ENCODE results near the gene CRACDL. TPM values are rescaled to one million over a fixed set of nuclear protein-coding genes. Genes with fewer than 3 reads are reported as not detected.

The CRACDL gene
- total RNA-seq, 4 donors from 2014 or later: 0.94 to 5.8 (median 1.8) TPM

DNA sequence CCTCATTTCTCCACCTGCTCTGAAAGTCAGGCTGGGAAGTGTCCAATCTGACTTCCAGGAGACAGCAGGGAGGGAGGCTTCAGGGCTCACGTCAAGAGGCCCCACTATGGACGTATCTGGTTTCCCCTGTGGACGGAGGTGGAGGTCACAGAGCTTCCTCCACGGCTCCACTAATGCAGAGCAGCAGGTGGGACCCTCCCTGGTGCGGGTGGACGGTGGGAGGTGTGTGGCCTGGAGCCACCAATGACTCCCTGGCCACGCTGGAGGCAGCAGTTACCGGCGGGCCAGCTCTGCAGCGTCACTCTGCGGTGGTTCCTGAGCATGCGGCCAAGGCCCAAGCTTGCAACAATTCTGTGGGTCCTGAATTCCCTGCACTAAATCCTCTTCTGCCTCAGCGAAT lies 9.0 kb downstream of the CRACDL start:
- Histone ChIP-seq H3K4me1 (no peaks in the 10 kb centered on the region), H3K27me3 (peaks cover 12% of the 10 kb centered on the region), H3K27ac (no peak overlapping the region), H3K36me3 (no peaks in the 10 kb centered on the region), H3K9me3 (peaks cover 0 to 6% (median 0%) of the 10 kb centered on the region in 3 donors), H3K4me3 (no peak overlapping the region)
- no peak for ATAC-seq
- TF ChIP-seq POLR2AphosphoS5 (IDR thresholded peaks at IDR 0.05): no peak
- no peak for TF ChIP-seq EP300 (IDR thresholded peaks at IDR 0.05)
- TF ChIP-seq, protein P1, sequence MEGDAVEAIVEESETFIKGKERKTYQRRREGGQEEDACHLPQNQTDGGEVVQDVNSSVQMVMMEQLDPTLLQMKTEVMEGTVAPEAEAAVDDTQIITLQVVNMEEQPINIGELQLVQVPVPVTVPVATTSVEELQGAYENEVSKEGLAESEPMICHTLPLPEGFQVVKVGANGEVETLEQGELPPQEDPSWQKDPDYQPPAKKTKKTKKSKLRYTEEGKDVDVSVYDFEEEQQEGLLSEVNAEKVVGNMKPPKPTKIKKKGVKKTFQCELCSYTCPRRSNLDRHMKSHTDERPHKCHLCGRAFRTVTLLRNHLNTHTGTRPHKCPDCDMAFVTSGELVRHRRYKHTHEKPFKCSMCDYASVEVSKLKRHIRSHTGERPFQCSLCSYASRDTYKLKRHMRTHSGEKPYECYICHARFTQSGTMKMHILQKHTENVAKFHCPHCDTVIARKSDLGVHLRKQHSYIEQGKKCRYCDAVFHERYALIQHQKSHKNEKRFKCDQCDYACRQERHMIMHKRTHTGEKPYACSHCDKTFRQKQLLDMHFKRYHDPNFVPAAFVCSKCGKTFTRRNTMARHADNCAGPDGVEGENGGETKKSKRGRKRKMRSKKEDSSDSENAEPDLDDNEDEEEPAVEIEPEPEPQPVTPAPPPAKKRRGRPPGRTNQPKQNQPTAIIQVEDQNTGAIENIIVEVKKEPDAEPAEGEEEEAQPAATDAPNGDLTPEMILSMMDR (IDR thresholded peaks at IDR 0.05): no peak
- WGBS, 2 donors (ENCODE audit: low coverage in 1 of 2): 93% methylated on average over 5 of the region's 13 CpGs; no CpG with 5 or more reads in 1 of the 2 donors

DNA sequence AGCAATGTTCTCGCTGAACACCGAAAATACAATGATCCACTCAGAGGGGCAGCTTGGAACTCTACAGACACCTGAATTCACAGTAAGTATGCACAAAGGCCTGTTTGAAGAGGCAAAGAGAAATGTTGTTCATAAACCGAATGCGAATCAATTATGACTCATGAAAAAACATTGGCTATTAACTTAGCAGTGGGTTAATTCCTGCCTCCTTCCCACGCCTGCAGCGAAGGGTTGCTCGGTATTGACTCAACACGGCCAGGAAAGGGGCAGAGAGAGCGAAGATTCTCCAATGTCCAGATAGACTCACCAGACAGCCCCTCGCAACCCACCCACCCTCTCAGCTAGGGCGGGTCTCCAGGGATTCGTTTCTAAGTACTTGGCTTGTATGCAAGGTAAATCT lies 9.4 kb downstream of the CRACDL start:
- H3K27ac ChIP-seq: no peak overlapping the region
- ATAC-seq: no peak
- peaks cover 0 to 6% (median 0%) of the 10 kb centered on the region in 3 donors for H3K9me3 ChIP-seq
- no peaks in the 10 kb centered on the region for H3K36me3 ChIP-seq
- H3K4me3 ChIP-seq: no peak overlapping the region
- TF ChIP-seq POLR2A (IDR thresholded peaks at IDR 0.05) (no peak), POLR2AphosphoS5 (IDR thresholded peaks at IDR 0.05) (no peak), EP300 (IDR thresholded peaks at IDR 0.05) (no peak)
- TF ChIP-seq, protein P1 (IDR thresholded peaks at IDR 0.05): no peak
- H3K27me3 ChIP-seq: peaks cover 12% of the 10 kb centered on the region
- 77% methylated on average over 12 of the region's 12 CpGs; no CpG with 5 or more reads in 1 of the 2 donors for WGBS, 2 donors (ENCODE audit: low coverage in 1 of 2)
- no peaks in the 10 kb centered on the region for H3K4me1 ChIP-seq

DNA sequence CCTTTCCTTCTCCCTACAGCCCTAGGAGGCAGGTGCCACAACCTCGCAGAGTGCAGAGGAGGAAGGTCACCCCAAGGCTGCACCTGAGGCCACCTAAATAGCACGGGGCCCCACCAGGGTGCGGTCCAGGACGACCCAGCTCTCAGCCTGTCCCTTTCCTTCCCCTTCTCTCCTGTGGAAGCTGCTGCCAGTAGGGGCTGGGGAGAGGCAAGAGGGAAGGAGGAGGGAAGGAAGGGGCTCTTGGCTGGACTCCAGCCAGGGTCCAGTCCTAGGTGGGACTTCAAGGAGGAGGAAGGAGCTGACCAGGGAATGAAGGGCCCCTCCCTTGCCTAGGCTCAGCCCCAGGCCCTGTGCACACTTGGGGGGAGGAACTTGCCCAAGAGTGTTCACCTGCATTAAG lies 11.1 kb downstream of the CRACDL start:
- Histone ChIP-seq H3K36me3 (no peaks in the 10 kb centered on the region), H3K9me3 (peaks cover 0 to 6% (median 0%) of the 10 kb centered on the region in 3 donors), H3K4me3 (no peak overlapping the region), H3K27ac (no peak overlapping the region), H3K4me1 (no peaks in the 10 kb centered on the region), H3K27me3 (peaks cover 12% of the 10 kb centered on the region)
- WGBS, 2 donors (ENCODE audit: low coverage in 1 of 2): 100% methylated on average over 1 of the region's 4 CpGs; no CpG with 5 or more reads in 1 of the 2 donors
- ATAC-seq: no peak
- no peak for TF ChIP-seq POLR2A (IDR thresholded peaks at IDR 0.05)
- TF ChIP-seq, protein P1 (IDR thresholded peaks at IDR 0.05): no peak
- TF ChIP-seq POLR2AphosphoS5 (IDR thresholded peaks at IDR 0.05): no peak
- TF ChIP-seq EP300 (IDR thresholded peaks at IDR 0.05): no peak

DNA sequence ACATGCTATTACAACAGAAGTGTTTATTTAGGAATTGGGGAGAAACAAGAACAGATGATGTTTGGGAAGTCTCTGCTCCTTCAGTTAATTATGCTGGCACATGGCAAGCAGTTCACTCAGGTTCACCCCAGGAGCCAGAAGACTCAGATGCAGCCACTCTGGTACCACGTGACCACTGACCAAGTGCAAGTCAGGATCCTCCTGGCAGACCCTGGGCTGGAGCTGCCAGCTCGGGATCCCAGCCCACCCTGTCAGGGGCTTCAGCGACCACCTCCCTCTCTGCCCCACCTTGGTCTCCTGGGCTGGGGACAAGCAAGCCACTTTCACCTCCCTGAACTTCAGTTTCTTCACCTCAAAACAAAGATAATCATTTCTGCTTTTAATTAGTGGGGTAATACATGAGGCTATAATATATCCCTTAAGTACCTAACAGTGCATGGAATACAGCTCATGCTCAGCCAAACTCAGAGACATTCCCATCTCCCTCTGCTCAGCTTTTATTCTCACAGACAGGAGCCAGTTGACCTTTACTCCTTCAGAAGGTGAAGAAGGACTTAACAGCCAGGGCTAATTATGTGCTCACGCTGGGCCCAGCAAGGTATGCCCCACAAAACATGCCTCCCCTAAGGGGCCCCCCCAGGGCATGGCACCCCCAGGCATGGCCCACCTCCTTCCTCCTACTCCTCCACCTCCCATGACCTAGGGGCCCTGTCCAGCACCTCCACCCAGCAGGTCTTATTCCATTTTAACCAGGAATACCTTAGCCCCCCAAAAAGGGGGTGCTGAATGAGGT lies 11.8 kb downstream of the CRACDL start:
- Histone ChIP-seq H3K27ac (no peak overlapping the region), H3K36me3 (no peaks in the 10 kb centered on the region), H3K4me1 (no peaks in the 10 kb centered on the region), H3K4me3 (no peak overlapping the region), H3K27me3 (peaks cover 12% of the 10 kb centered on the region), H3K9me3 (peaks cover 0 to 6% (median 0%) of the 10 kb centered on the region in 3 donors)
- 83% methylated on average over 4 of the region's 4 CpGs; no CpG with 5 or more reads in 1 of the 2 donors for WGBS, 2 donors (ENCODE audit: low coverage in 1 of 2)
- no peak for TF ChIP-seq EP300 (IDR thresholded peaks at IDR 0.05)
- no peak for TF ChIP-seq POLR2AphosphoS5 (IDR thresholded peaks at IDR 0.05)
- TF ChIP-seq POLR2A (IDR thresholded peaks at IDR 0.05): no peak
- TF ChIP-seq, protein P1 (IDR thresholded peaks at IDR 0.05): no peak
- no peak for ATAC-seq

Measured in gastroesophageal sphincter (tissue), 4 donors.